Neural cell (in vitro differentiated cells): ENCODE measurements around the gene ANP32E. TPM values are rescaled to one million over a fixed set of nuclear protein-coding genes. Genes with fewer than 3 reads are reported as not detected.
A peak's percentile ranks its signal among the peaks of the same experiment; 100 is the strongest.

ENCODE experiments used
- H2AFZ ChIP-seq: fragments of 200-600, 300-800 bp; sonication (generic), shearing (Covaris generic); 2 replicates; pipeline ENCODE4 v1.6.0; 2014; ENCODE audit warnings: low read depth, mild to moderate bottlenecking, antibody characterized with exemption, low read length, moderate library complexity
- H3F3A ChIP-seq: fragments of 200-600 bp; shearing (Covaris generic); 2 replicates; pipeline ENCODE4 v1.6.1; 2016; ENCODE audit warnings: mild to moderate bottlenecking, moderate library complexity, mixed read lengths, antibody characterized with exemption, low read length; ENCODE audit not compliant: insufficient read depth, poor library complexity, severe bottlenecking
- H3K27ac ChIP-seq: fragments of 200-600, 300-800 bp; sonication (generic), shearing (Covaris generic); 2 replicates; pipeline ENCODE4 v1.5.1; 2014; ENCODE audit warnings: mild to moderate bottlenecking, low read length, moderate library complexity
- H3K27me3 ChIP-seq: fragments of 300-800, 200-600 bp; sonication (generic), shearing (Covaris generic); 2 replicates; pipeline ENCODE4 v1.6.0; 2014; ENCODE audit warnings: mild to moderate bottlenecking, low read depth, low read length, moderate library complexity; ENCODE audit not compliant: insufficient read depth
- H3K36me3 ChIP-seq: fragments of 300-800, 200-600 bp; sonication (generic), shearing (Covaris generic); 2 replicates; pipeline ENCODE4 v1.5.1; 2014; ENCODE audit warnings: mild to moderate bottlenecking, antibody characterized with exemption, low read length, moderate library complexity; ENCODE audit not compliant: insufficient read depth
- H3K4me2 ChIP-seq: fragments of 300-800, 200-600 bp; sonication (generic), shearing (Covaris generic); 2 replicates; pipeline ENCODE4 v1.6.0; 2014; ENCODE audit warnings: mild to moderate bottlenecking, low read length
- H3K4me3 ChIP-seq: fragments of 300-800, 200-600 bp; sonication (generic), shearing (Covaris generic); 2 replicates; pipeline ENCODE4 v1.5.1; 2014; ENCODE audit warnings: mild to moderate bottlenecking, low read length, moderate library complexity
- H3K79me2 ChIP-seq: fragments of 200-600 bp; shearing (Covaris generic); replicated peaks from 2 replicates; pipeline ENCODE4 v1.6.0; 2014; ENCODE audit warnings: mild to moderate bottlenecking, low read length, moderate library complexity; ENCODE audit not compliant: insufficient read depth
- H3K9ac ChIP-seq: fragments of 300-800, 200-600 bp; sonication (generic), shearing (Covaris generic); 2 replicates; pipeline ENCODE4 v1.6.1; 2016; ENCODE audit warnings: mild to moderate bottlenecking, low read length, mixed read lengths
- H3K9me2 ChIP-seq: fragments of 200-600 bp; shearing (Covaris generic); 2 replicates; pipeline ENCODE4 v1.6.1; 2016; ENCODE audit warnings: mild to moderate bottlenecking, low read length, mixed read lengths; ENCODE audit not compliant: insufficient read depth
- H3K9me3 ChIP-seq: fragments of 200-600, 300-800 bp; sonication (generic), shearing (Covaris generic); 2 replicates; pipeline ENCODE4 v1.6.1; 2016; ENCODE audit warnings: mild to moderate bottlenecking, mixed run types, low read length, moderate library complexity, mixed read lengths
- H4K20me1 ChIP-seq: fragments of 200-600 bp; shearing (Covaris generic); 2 replicates; pipeline ENCODE4 v1.6.1; 2016; ENCODE audit warnings: mild to moderate bottlenecking, mixed run types; ENCODE audit not compliant: insufficient read depth
- EP300 ChIP-seq: fragments of 450-650 bp; conservative IDR thresholded peaks from 2 replicates; pipeline ENCODE4 v1.6.1; 2014; ENCODE audit warnings: antibody characterized with exemption, mild to moderate bottlenecking, moderate library complexity; ENCODE audit not compliant: poor library complexity, severe bottlenecking
- EZH2 ChIP-seq: fragments of 200-600, 300-800 bp; shearing (Covaris generic), sonication (generic); IDR thresholded peaks from 2 replicates; pipeline ENCODE4 v1.6.1; 2014; ENCODE audit warnings: antibody characterized with exemption, low read length, borderline replicate concordance, mild to moderate bottlenecking; ENCODE audit not compliant: insufficient read depth, poor library complexity, severe bottlenecking
- MXI1 ChIP-seq: fragments of 450-650 bp; conservative IDR thresholded peaks from 2 replicates; pipeline ENCODE4 v1.6.1; 2014; ENCODE audit warnings: antibody characterized with exemption, mild to moderate bottlenecking; ENCODE audit not compliant: poor library complexity, severe bottlenecking
- POLR2AphosphoS5 ChIP-seq: IDR thresholded peaks from 2 replicates; pipeline ENCODE4 v1.6.1; 2012
- polyA plus RNA-seq: library from polyadenylated mRNA; depleted of rRNA; stranded (reverse); fragments of >200 nt; gene quantifications from 2 replicates; pipeline ENCODE4 v1.2.3, GENCODE V29; 2014
- TF ChIP-seq, protein P1 (sequence below): IDR thresholded peaks from 2 replicates; pipeline ENCODE4 v1.6.1; 2012; ENCODE audit warnings: borderline replicate concordance
- TF ChIP-seq, protein P2 (sequence below): fragments of 450-650 bp; IDR thresholded peaks from 2 replicates; pipeline ENCODE4 v1.5.1; 2014; ENCODE audit warnings: antibody characterized with exemption, mild to moderate bottlenecking, moderate library complexity; ENCODE audit not compliant: poor library complexity, severe bottlenecking

The ANP32E gene
- polyA plus RNA-seq, 1 donor from 2014 or later = 17.9 TPM

DNA sequence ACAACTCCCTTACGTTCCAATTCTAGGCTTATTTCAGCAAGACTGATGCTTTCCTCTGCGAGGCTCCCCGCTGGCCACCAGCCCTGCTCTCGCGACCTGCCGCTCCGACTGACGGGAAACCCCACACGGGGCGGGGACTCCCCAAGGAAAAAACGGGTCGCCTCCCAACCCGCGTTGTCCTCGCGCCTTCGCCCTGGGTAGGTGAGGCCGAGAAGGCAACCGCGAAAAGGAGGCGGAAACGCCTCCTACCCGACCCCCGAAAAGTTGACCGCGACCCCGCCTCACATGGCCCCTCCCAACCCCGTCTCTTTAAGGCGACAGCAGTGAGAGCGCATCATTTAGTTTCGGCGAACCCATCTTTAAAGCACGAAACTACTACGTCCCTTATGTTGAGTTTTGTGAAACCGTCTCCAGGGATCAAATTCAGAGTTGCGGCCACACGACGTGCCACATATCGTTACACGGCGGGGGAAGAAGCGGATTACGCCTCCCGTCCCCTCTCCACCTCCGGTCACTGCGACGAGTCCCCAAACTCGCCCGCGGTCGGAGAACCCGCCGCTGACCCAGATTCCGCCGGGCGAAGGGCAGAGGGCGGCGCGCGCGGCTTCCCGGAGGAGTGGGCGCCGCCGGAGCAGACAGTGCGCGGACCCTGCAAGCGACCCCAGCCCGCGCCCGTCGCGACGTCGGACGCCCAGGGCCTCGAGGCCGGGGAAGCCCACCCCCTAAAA, 1.2 kb downstream of the ANP32E start:
- Histone ChIP-seq H3K36me3 (no peaks in the 10 kb centered on the region), H3F3A (no peaks in the 10 kb centered on the region), H4K20me1 (no peaks in the 10 kb centered on the region), H2AFZ (peak overlapping the region; percentile 19), H3K9me3 (no peaks in the 10 kb centered on the region), H3K79me2 (peaks cover 27% of the 10 kb centered on the region), H3K4me3 (peak overlapping the region; percentile 85), H3K9ac (peak overlapping the region; percentile 55), H3K27ac (no peak overlapping the region), H3K9me2 (no peaks in the 10 kb centered on the region), H3K4me2 (peak overlapping the region; percentile 91), H3K27me3 (no peaks in the 10 kb centered on the region)
- TF ChIP-seq, protein P1, sequence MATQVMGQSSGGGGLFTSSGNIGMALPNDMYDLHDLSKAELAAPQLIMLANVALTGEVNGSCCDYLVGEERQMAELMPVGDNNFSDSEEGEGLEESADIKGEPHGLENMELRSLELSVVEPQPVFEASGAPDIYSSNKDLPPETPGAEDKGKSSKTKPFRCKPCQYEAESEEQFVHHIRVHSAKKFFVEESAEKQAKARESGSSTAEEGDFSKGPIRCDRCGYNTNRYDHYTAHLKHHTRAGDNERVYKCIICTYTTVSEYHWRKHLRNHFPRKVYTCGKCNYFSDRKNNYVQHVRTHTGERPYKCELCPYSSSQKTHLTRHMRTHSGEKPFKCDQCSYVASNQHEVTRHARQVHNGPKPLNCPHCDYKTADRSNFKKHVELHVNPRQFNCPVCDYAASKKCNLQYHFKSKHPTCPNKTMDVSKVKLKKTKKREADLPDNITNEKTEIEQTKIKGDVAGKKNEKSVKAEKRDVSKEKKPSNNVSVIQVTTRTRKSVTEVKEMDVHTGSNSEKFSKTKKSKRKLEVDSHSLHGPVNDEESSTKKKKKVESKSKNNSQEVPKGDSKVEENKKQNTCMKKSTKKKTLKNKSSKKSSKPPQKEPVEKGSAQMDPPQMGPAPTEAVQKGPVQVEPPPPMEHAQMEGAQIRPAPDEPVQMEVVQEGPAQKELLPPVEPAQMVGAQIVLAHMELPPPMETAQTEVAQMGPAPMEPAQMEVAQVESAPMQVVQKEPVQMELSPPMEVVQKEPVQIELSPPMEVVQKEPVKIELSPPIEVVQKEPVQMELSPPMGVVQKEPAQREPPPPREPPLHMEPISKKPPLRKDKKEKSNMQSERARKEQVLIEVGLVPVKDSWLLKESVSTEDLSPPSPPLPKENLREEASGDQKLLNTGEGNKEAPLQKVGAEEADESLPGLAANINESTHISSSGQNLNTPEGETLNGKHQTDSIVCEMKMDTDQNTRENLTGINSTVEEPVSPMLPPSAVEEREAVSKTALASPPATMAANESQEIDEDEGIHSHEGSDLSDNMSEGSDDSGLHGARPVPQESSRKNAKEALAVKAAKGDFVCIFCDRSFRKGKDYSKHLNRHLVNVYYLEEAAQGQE = no peak
- peak; percentile 46 for TF ChIP-seq MXI1
- TF ChIP-seq, protein P2, sequence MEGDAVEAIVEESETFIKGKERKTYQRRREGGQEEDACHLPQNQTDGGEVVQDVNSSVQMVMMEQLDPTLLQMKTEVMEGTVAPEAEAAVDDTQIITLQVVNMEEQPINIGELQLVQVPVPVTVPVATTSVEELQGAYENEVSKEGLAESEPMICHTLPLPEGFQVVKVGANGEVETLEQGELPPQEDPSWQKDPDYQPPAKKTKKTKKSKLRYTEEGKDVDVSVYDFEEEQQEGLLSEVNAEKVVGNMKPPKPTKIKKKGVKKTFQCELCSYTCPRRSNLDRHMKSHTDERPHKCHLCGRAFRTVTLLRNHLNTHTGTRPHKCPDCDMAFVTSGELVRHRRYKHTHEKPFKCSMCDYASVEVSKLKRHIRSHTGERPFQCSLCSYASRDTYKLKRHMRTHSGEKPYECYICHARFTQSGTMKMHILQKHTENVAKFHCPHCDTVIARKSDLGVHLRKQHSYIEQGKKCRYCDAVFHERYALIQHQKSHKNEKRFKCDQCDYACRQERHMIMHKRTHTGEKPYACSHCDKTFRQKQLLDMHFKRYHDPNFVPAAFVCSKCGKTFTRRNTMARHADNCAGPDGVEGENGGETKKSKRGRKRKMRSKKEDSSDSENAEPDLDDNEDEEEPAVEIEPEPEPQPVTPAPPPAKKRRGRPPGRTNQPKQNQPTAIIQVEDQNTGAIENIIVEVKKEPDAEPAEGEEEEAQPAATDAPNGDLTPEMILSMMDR = no peak

DNA sequence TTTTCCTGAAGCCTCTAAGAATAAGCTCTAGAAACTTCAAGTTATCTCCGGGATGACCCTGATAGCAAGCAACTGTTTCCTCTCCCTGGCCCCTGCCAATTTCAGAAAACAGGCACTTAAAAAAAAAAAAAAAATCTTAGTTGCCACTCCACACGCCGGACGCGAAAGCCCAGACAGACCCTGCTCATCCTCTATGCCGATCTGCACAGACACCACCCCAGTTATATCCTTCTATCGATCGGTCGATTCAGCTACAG, 1.7 kb downstream of the ANP32E start:
- H3K9ac ChIP-seq = peak overlapping the region; percentile 55
- no peaks in the 10 kb centered on the region for H4K20me1 ChIP-seq
- H3K27ac ChIP-seq = no peak overlapping the region
- H2AFZ ChIP-seq = peak overlapping the region; percentile 19
- peak overlapping the region; percentile 85 for H3K4me3 ChIP-seq
- no peaks in the 10 kb centered on the region for H3K36me3 ChIP-seq
- H3K79me2 ChIP-seq = peaks cover 27% of the 10 kb centered on the region
- H3K9me2 ChIP-seq = no peaks in the 10 kb centered on the region
- TF ChIP-seq, protein P1 = no peak
- no peak for TF ChIP-seq EZH2
- TF ChIP-seq EP300 = no peak
- no peak for TF ChIP-seq POLR2AphosphoS5
- no peaks in the 10 kb centered on the region for H3F3A ChIP-seq
- H3K9me3 ChIP-seq = no peaks in the 10 kb centered on the region
- H3K4me2 ChIP-seq = peak overlapping the region; percentile 91
- no peaks in the 10 kb centered on the region for H3K27me3 ChIP-seq
